ENCODE data around the gene USP37. TPM values are rescaled to one million over a fixed set of nuclear protein-coding genes. Genes with fewer than 3 reads are reported as not detected.

Gene USP37
- total RNA-seq, 1 experiment from 2014 or later, result 23.5 TPM

DNA sequence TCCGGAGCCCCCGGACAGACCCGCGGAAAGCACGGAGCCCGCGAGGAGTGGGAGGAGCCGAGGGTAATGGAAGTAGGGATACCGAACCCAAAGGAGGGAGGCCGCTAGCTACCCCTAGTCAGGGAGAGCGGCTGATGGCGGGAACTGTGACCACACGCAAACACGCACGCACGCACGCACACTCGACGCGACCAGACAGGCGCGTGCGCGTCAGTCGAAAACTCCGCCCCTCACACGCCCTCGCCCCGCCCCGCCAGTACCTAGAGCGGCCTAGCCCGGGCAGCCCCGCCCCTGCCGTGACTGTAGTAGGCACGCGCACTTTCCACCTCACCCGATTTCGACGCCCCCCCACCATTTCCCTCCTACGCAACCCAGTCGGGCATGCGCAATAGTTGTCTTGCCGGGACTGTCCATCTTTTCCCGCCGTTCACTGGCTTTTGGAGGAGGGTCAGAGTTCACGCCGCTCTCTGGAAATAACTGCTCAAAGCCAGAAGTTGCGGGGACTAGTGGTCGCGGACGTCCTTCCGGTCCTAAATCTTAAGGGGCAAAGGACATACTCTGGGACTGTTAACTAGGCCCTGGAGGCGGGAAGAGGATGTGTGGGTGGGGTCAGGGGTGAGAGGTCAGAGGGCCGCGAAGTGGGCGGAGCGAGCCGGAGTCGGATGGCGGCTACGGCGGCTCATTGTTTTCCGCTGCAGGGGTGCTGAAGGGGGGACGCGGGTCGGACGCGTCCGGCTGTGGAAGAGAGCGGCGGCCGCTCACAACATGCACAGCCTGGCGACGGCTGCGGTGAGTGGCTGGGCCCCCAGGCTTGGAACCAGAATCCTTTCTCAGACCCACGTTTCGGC, at the start of gene USP37, which contains the start of gene CNOT9 (continued):
- no peak for TF ChIP-seq REST (IDR thresholded peaks at IDR 0.05; ENCODE audit: low read depth)
- no peak for TF ChIP-seq EZH2phosphoT487 (IDR thresholded peaks at IDR 0.05; ENCODE audit: borderline replicate concordance)
- no peak; the same call in 1 of the 2 replicates for TF ChIP-seq CEBPB (IDR thresholded peaks at IDR 0.05; ENCODE audit: low read depth)
- peak; percentile 78 for TF ChIP-seq SIN3A (IDR thresholded peaks at IDR 0.05; ENCODE audit: low read depth)

GRCh38 chr2:218615868-218616315, 47.7 kb upstream of the USP37 start:
- ChIA-PET POLR2A (no interaction called here), CTCF (no interaction called here)
- no peak overlapping the region for H3K27ac ChIP-seq (ENCODE audit: low read depth, low read length)
- TF ChIP-seq, protein P1, sequence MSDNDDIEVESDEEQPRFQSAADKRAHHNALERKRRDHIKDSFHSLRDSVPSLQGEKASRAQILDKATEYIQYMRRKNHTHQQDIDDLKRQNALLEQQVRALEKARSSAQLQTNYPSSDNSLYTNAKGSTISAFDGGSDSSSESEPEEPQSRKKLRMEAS (IDR thresholded peaks at IDR 0.05), result no peak
- TF ChIP-seq CBX3 (IDR thresholded peaks at IDR 0.05; ENCODE audit: low read depth), result no peak
- no peak for TF ChIP-seq ZNF274 (IDR thresholded peaks at IDR 0.05; ENCODE audit: low read depth, low read length)
- no peak for TF ChIP-seq SRF (IDR thresholded peaks at IDR 0.05; ENCODE audit: low read depth)
- TF ChIP-seq ZFX (IDR thresholded peaks at IDR 0.05), result no peak
- TF ChIP-seq YY1 (IDR thresholded peaks at IDR 0.05; ENCODE audit: extremely low read depth, insufficient replicate concordance, low read depth, low read length), result no peak
- TF ChIP-seq, protein P2, sequence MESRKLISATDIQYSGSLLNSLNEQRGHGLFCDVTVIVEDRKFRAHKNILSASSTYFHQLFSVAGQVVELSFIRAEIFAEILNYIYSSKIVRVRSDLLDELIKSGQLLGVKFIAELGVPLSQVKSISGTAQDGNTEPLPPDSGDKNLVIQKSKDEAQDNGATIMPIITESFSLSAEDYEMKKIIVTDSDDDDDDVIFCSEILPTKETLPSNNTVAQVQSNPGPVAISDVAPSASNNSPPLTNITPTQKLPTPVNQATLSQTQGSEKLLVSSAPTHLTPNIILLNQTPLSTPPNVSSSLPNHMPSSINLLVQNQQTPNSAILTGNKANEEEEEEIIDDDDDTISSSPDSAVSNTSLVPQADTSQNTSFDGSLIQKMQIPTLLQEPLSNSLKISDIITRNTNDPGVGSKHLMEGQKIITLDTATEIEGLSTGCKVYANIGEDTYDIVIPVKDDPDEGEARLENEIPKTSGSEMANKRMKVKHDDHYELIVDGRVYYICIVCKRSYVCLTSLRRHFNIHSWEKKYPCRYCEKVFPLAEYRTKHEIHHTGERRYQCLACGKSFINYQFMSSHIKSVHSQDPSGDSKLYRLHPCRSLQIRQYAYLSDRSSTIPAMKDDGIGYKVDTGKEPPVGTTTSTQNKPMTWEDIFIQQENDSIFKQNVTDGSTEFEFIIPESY (IDR thresholded peaks at IDR 0.05; ENCODE audit: extremely low read depth, insufficient replicate concordance, low read length), result no peak
- TF ChIP-seq, protein P3, sequence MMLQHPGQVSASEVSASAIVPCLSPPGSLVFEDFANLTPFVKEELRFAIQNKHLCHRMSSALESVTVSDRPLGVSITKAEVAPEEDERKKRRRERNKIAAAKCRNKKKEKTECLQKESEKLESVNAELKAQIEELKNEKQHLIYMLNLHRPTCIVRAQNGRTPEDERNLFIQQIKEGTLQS (IDR thresholded peaks at IDR 0.05), result no peak
- no peak for TF ChIP-seq EZH2phosphoT487 (IDR thresholded peaks at IDR 0.05; ENCODE audit: borderline replicate concordance)
- no peak for TF ChIP-seq RAD21 (IDR thresholded peaks at IDR 0.05; ENCODE audit: low read depth)
- no peak for TF ChIP-seq SP1 (IDR thresholded peaks at IDR 0.05; ENCODE audit: low read depth)
- no peak for TF ChIP-seq EGR1 (IDR thresholded peaks at IDR 0.05; ENCODE audit: low read depth)
- no peak for TF ChIP-seq JUND (IDR thresholded peaks at IDR 0.05)
- no peak for TF ChIP-seq CEBPB (IDR thresholded peaks at IDR 0.05; ENCODE audit: low read depth)
- TF ChIP-seq FOSL1 (IDR thresholded peaks at IDR 0.05; ENCODE audit: low read depth), result no peak

More at GRCh38 chr2:218615868-218616315, 47.7 kb upstream of the USP37 start:
- Histone ChIP-seq H3K9me3 (ENCODE audit: control insufficient read depth in 1 of 2, insufficient read depth in 1 of 2, low read depth in 1 of 2, low read length in 2 of 2) (no peaks in the 10 kb centered on the region), H3K79me2 (ENCODE audit: insufficient read depth, low read length) (no peaks in the 10 kb centered on the region), H3K4me1 (ENCODE audit: control insufficient read depth in 1 of 2, insufficient read depth in 2 of 2, low read length in 2 of 2) (no peaks in the 10 kb centered on the region), H3K9ac (ENCODE audit: low read length) (no peak overlapping the region), H2AFZ (ENCODE audit: low read depth, low read length, poor library complexity, severe bottlenecking) (no peak overlapping the region), H3K36me3 (ENCODE audit: control insufficient read depth in 1 of 2, insufficient read depth in 2 of 2, low read length in 2 of 2) (no peaks in the 10 kb centered on the region), H3K27me3 (ENCODE audit: insufficient read depth, low read length) (no peaks in the 10 kb centered on the region), H3K4me3 (replicated peaks in 1 of 2; ENCODE audit: low read depth in 1 of 2, low read length in 2 of 2) (no peak overlapping the region), H3K4me2 (ENCODE audit: low read length) (no peak overlapping the region), H4K20me1 (ENCODE audit: insufficient read depth) (no peaks in the 10 kb centered on the region), H3K9me2 (ENCODE audit: insufficient read depth) (no peaks in the 10 kb centered on the region)
- DNase-seq (ENCODE audit: low read depth, low spot score) (no peak), ATAC-seq (no peak)
- intact Hi-C loops (cut with micrococcal nuclease), result no loop called here
- RAD21 ChIA-PET (ENCODE audit: low non-redundant PET in 1 of 2, low total read pairs in 2 of 2, uncharacterized antibody in 2 of 2, unreplicated experiment in 2 of 2), result no interaction called here
- no TSS peak for BruUV-seq (replicated peaks)

All from HCT116 (cell line).